ENCODE results near the gene CLEC18C. TPM values are rescaled to one million over a fixed set of nuclear protein-coding genes. Genes with fewer than 3 reads are reported as not detected.
"Not testable (repeated sequence)": the region's sequence is repeated elsewhere in the genome, so short reads cannot be mapped to it uniquely, and the experiment has no call there.

Gene CLEC18C
- total RNA-seq = under 1 TPM in 1 of 2 experiments, not detected in 1; 0.25 TPM

DNA sequence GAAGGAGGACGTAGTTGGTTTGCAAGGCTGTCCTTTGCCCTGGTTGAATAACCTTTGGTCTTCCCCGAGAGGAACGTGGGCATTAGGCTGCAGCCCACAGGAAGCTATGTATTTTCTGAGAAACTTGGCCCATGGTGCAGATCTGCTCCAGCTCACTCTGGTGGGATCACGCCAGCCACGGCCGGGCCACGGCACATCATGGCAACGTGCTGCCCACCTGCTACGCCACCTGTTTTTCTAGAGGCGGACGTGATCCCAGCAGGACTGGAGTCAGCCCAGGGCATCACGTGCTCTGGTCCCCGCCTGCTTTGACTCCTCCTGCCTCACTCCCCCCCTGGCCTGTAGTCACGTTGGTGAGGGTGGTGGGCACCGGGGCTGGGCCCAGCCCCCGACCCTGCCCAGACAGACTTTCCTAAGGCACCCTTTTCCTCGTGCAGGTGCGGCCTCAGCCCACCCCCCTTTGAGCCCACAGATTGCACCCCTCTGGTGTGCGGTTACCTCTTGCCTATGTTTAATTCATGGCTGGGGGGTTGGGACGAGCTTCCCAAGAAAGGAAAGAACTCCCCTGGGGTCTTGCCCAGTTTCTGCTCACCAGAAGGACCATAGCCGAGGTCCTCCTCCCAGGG is at the start of gene CLEC18C:
Gene CLEC18C, plus strand, starts transcription at position 576 of the 626 bp plus-strand sequence. CDS start 492 bp downstream, outside the sequence.
- DNase-seq; H3K4me3 Mint-ChIP-seq; H3K9me3 Mint-ChIP-seq (ENCODE audit: low read depth); H3K27ac Mint-ChIP-seq; ATAC-seq; CTCF ChIA-PET; POLR2A ChIA-PET; H3K36me3 Mint-ChIP-seq (ENCODE audit: low read depth); H3K27me3 Mint-ChIP-seq; H3K4me1 Mint-ChIP-seq; intact Hi-C loops (cut with DNase I, micrococcal nuclease): not testable (repeated sequence)

DNA sequence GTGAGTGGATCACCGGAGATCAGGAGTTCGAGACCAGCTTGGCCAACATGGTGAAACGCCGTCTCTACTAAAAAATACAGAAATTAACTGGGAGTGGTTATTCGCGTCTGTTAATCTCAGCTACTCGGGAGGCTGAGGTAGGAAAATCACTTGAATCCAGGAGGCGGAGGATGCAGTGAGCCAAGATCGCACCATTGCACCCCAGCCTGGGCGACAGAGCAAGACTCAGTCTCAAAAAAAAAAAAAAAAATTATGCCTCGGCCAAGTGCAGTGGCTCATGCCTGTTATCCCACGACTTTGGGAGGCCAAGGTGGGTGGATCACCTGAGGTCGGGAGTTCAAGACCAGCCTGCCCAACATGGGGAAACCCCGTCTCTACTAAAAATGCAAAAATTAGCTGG is 49.8 kb upstream of the CLEC18C start:
- intact Hi-C loops (cut with DNase I, micrococcal nuclease); H3K27me3 Mint-ChIP-seq; H3K4me1 Mint-ChIP-seq; CTCF ChIA-PET; H3K27ac Mint-ChIP-seq; H3K4me3 Mint-ChIP-seq; H3K9me3 Mint-ChIP-seq (ENCODE audit: low read depth); ATAC-seq; DNase-seq; POLR2A ChIA-PET: not testable (repeated sequence)
- H3K36me3 Mint-ChIP-seq (ENCODE audit: low read depth) = peaks cover 40% of the 10 kb centered on the region

DNA sequence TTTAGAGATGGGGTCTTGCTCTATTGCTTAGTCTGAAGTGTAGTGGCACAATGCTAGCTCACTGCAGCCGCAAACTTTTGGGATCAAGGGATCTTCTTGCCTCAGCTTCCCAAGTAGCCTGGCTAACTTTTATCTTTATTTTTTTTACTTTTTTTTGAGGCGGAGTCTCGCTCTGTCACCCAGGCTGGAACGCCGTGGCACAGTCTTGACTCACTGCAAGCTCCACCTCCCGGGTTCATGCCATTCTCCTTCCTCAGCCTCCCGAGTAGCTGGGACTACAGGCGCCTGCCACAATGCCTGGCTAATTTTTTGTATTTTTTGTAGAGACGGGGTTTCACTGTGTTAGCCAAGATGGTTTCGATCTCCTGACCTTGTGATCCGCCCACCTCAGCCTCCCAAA is 47.4 kb upstream of the CLEC18C start:
- H3K4me1 Mint-ChIP-seq; DNase-seq; H3K27me3 Mint-ChIP-seq; H3K4me3 Mint-ChIP-seq; CTCF ChIA-PET; intact Hi-C loops (cut with DNase I, micrococcal nuclease); H3K27ac Mint-ChIP-seq; H3K9me3 Mint-ChIP-seq (ENCODE audit: low read depth); POLR2A ChIA-PET; ATAC-seq: not testable (repeated sequence)
- peaks cover 48% of the 10 kb centered on the region for H3K36me3 Mint-ChIP-seq (ENCODE audit: low read depth)

DNA sequence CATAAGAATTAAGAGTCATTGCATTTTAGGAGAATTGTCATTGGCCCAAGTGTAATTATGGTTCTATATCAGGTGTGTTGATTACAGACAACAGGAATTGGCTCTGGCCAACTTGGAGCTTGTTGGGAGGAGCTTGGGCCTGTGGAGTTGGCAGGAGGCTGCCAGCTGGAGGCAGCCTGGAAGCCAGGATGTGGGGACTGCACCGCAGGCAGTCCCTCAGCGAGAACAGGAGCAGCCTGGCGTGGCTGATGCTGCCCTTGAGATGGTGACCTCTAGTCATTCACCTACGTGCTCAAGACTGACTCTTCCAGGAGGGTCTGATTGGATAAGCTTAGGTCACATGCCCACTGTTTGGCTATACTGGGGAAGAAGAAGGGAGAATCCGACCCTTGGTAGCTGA is 45.9 kb upstream of the CLEC18C start:
- H3K4me1 Mint-ChIP-seq; intact Hi-C loops (cut with DNase I, micrococcal nuclease); CTCF ChIA-PET; ATAC-seq; H3K4me3 Mint-ChIP-seq; H3K9me3 Mint-ChIP-seq (ENCODE audit: low read depth); H3K27me3 Mint-ChIP-seq; DNase-seq; H3K27ac Mint-ChIP-seq: not testable (repeated sequence)
- H3K36me3 Mint-ChIP-seq (ENCODE audit: low read depth) = peaks cover 45% of the 10 kb centered on the region
- POLR2A ChIA-PET = interaction anchor here (0.7 kb wide), 1 partner anchor 220 kb away, joined by 5 read pairs; no protein-coding TSS in a partner anchor

DNA sequence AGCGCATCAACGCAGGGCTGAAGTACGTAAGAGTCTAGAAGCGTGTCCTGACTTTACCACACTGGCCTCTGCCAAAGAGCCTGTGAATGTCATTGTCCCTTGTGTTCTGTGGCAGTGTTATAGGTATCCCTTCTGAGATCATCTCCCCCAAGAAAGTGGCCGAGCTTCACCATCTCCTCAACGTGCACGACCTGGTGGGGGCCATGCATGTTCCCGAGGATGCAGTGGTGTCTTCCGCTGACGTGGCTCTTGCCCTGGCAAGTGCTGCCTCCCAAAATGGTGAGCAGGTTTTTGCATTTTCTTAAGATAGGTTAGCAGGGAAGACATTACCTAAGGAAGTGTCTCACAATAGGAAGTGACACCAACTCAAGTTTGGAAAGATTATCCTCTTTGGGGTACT is 44.7 kb upstream of the CLEC18C start:
- H3K9me3 Mint-ChIP-seq (ENCODE audit: low read depth); H3K27me3 Mint-ChIP-seq; H3K27ac Mint-ChIP-seq; POLR2A ChIA-PET; H3K4me3 Mint-ChIP-seq; intact Hi-C loops (cut with DNase I, micrococcal nuclease); H3K4me1 Mint-ChIP-seq; CTCF ChIA-PET; ATAC-seq; DNase-seq: not testable (repeated sequence)
- H3K36me3 Mint-ChIP-seq (ENCODE audit: low read depth) = peaks cover 44% of the 10 kb centered on the region

DNA sequence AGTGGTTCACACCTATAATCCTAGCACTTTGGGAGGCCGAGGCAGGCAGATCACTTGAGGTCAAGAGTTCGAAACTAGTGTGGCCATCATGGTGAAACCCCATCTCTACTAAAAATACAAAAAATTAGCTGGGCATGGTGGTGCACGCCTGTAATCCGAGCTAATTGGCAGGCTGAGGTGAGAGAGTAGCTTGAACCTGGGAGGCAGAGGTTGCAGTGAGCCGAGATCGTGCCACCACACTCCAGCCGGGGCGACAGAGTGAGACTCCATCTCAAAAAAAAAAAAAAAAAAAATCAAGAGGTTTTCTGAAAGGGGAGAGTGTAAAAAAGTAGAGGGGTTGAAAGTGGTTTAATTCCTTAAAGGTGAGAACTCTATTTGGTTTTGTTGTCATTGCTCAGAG is 37.8 kb upstream of the CLEC18C start:
- DNase-seq; H3K4me1 Mint-ChIP-seq; H3K27ac Mint-ChIP-seq; POLR2A ChIA-PET; H3K27me3 Mint-ChIP-seq; H3K4me3 Mint-ChIP-seq; CTCF ChIA-PET; ATAC-seq; H3K9me3 Mint-ChIP-seq (ENCODE audit: low read depth): not testable (repeated sequence)
- intact Hi-C loops (cut with DNase I, micrococcal nuclease) = loop anchor here in 1 of 2 experiments (2.0 kb wide), 1 partner anchor 23 kb away; no protein-coding TSS in a partner anchor
- H3K36me3 Mint-ChIP-seq (ENCODE audit: low read depth) = peaks cover 48% of the 10 kb centered on the region

DNA sequence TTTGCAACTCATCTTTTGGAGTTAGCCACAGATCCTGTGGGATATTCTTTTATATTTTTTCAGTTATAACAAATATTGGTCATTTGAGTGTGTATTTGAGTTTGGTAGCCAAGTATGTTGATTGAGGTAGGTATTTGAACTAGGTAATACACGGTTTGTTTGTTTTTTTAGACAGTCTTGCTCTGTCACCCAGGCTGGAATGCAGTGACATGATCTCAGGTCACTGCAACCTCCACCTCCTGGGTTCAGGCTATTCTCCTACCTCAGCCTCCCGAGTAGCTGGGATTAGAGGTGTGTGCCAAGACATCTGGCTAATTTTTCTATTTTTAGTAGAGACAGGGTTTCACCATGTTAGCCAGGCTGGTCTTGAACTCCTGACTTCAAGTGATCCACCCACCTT is 37.0 kb upstream of the CLEC18C start:
- DNase-seq; ATAC-seq; CTCF ChIA-PET; H3K27ac Mint-ChIP-seq; H3K4me1 Mint-ChIP-seq; H3K27me3 Mint-ChIP-seq; H3K9me3 Mint-ChIP-seq (ENCODE audit: low read depth); H3K4me3 Mint-ChIP-seq; POLR2A ChIA-PET: not testable (repeated sequence)
- H3K36me3 Mint-ChIP-seq (ENCODE audit: low read depth) = peaks cover 49% of the 10 kb centered on the region
- intact Hi-C loops (cut with DNase I, micrococcal nuclease) = loop anchor here in 1 of 2 experiments (2.0 kb wide), 1 partner anchor 22 kb away; no protein-coding TSS in a partner anchor

DNA sequence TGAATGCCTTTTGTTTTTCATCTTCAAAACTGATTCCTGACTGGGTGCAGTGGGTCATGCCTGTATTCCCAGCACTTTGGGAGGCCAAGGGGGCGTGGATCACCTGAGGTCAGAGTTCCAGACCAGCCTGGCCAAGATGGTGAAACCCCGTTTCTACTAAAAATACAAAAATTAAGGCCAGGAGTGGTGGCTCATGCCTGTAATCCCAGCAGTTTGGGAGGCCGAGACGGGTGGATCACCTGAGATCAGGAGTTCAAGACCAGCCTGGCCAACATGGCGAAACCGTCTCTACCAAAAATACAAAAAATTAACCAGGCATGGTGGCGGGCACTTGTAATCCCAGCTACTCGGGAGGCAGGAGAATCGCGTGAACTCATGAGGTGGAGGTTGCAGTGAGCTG is 30.8 kb upstream of the CLEC18C start:
- intact Hi-C loops (cut with DNase I, micrococcal nuclease); POLR2A ChIA-PET: not testable (repeated sequence)
- peaks cover 48% of the 10 kb centered on the region for H3K36me3 Mint-ChIP-seq (ENCODE audit: low read depth)

DNA sequence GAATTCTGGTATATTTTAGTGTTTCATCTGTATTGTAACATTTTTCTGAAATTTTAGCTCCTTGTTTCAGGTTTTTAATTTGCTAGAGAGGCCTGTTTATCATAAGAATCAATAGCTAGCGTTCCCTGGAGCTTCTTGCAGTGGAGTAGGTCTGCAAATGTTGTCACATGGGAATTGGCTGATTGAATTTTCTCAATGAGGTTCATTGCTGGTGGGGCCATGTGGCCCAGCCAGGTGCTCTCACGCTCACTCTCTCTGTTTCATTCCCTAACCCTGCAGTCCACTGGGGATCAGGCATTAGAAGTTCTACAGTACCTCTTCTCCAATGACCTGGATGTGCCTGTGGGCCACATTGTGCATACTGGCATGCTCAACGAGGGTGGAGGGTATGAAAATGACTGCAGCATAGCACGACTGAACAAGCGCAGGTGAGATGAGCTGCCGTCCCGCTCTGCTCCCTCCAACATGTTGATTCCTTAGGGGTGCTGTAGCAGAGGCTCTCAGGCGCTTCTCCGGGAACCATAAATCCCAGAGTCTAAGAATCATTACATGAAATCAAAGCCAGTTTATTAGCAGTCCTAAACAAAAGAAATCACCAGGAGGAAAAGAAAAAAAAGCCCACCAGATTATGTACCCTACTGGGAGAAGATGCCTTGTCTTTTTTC is 30.2 kb upstream of the CLEC18C start:
- H3K4me1 Mint-ChIP-seq; H3K27ac Mint-ChIP-seq; H3K9me3 Mint-ChIP-seq (ENCODE audit: low read depth); H3K27me3 Mint-ChIP-seq; ATAC-seq; DNase-seq; CTCF ChIA-PET; intact Hi-C loops (cut with DNase I, micrococcal nuclease); H3K4me3 Mint-ChIP-seq: not testable (repeated sequence)
- H3K36me3 Mint-ChIP-seq (ENCODE audit: low read depth) = peaks cover 47% of the 10 kb centered on the region
- POLR2A ChIA-PET = interaction anchor here (0.7 kb wide), 1 partner anchor 370 kb away, joined by 5 read pairs; no protein-coding TSS in a partner anchor

More for the DNA sequence above, 30.8 kb upstream of the CLEC18C start:
- H3K27me3 Mint-ChIP-seq; CTCF ChIA-PET; DNase-seq; ATAC-seq; H3K9me3 Mint-ChIP-seq (ENCODE audit: low read depth); H3K4me1 Mint-ChIP-seq; H3K27ac Mint-ChIP-seq; H3K4me3 Mint-ChIP-seq: not testable (repeated sequence)

DNA sequence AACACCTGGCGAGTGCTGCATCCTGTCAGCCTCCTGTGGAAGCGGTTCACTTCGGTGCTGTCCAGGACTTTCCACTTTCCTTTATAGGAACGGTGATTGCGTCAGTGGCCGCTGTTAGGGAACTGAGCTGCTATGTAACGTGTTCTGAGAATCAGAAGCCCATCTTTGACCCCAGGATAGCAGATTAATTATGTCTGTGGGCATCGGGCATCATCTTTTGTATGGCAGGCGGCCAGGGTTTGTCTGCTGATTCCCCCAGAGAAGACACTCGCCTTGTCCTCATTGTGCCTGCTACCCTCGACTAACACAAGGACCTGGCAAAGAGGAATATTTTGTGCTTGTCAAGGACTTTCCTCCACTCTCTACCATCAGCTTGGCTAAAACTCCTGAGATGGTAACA is 25.7 kb upstream of the CLEC18C start:
- H3K27me3 Mint-ChIP-seq; H3K4me3 Mint-ChIP-seq; H3K4me1 Mint-ChIP-seq; intact Hi-C loops (cut with DNase I, micrococcal nuclease); CTCF ChIA-PET; POLR2A ChIA-PET; ATAC-seq; H3K9me3 Mint-ChIP-seq (ENCODE audit: low read depth); DNase-seq; H3K27ac Mint-ChIP-seq: not testable (repeated sequence)
- H3K36me3 Mint-ChIP-seq (ENCODE audit: low read depth) = peaks cover 47% of the 10 kb centered on the region

DNA sequence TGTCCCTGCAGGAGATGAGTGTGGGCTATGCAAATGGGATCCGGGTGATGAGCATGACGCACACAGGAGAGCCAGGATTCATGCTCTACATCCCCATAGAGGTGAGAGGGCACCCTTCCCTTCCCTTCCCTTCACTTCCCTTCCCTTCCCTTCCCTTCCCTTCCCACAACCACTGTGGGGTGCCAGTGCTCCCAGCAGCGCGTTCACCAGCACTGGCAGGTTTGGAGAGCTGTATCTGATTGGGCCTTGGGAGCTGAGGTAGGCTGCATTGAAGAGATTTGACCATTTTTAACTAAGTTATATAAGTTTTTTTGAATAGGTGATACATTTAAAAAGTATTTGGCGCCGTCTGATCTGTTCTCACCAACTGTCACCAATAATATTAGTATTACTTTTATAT is 25.1 kb upstream of the CLEC18C start:
- H3K27ac Mint-ChIP-seq, POLR2A ChIA-PET: not testable (repeated sequence)

DNA sequence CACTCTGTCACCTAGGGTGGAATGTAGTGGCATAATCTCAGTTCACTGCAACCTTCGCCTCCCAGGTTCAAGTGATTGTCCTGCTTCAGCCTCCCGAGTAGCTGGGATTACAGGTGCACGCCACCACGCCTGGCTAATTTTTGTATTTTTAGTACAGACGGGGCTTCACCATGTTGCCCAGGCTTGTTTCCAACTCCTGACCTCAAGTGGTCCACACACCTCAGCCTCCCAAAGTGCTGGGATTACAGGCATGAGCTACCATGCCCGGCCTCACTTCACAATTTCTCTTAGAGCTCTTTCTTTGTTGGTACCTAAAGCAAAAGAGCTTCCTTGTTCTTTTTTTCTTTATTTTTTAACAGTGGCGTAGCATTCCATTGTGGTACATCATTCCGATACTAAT is 24.3 kb upstream of the CLEC18C start:
- H3K9me3 Mint-ChIP-seq (ENCODE audit: low read depth); POLR2A ChIA-PET; H3K27me3 Mint-ChIP-seq; CTCF ChIA-PET; H3K27ac Mint-ChIP-seq; intact Hi-C loops (cut with DNase I, micrococcal nuclease); H3K4me1 Mint-ChIP-seq; ATAC-seq; DNase-seq; H3K4me3 Mint-ChIP-seq: not testable (repeated sequence)
- peaks cover 44% of the 10 kb centered on the region for H3K36me3 Mint-ChIP-seq (ENCODE audit: low read depth)

More for the DNA sequence above, 25.1 kb upstream of the CLEC18C start:
- intact Hi-C loops (cut with DNase I, micrococcal nuclease); ATAC-seq; DNase-seq; CTCF ChIA-PET; H3K4me1 Mint-ChIP-seq; H3K4me3 Mint-ChIP-seq; H3K9me3 Mint-ChIP-seq (ENCODE audit: low read depth); H3K27me3 Mint-ChIP-seq: not testable (repeated sequence)
- peaks cover 47% of the 10 kb centered on the region for H3K36me3 Mint-ChIP-seq (ENCODE audit: low read depth)

Data from activated CD4-positive, alpha-beta T cell treated with anti-CD3 and anti-CD28 coated beads for 36 hours (primary cell).